HG02970 (cell line): ENCODE measurements around the gene REN.

Source experiments
- ATAC-seq: cut with Tn5 transposase; IDR thresholded peaks from one replicate; pipeline ENCODE4 v1.9.1; 2021; ENCODE audit warnings: mild to moderate bottlenecking, moderate library complexity, moderate number of reproducible peaks; ENCODE audit not compliant: unreplicated experiment, low FRiP score

REN gene

GRCh38 chr1:204139088-204139487 is 27.0 kb downstream of the REN start:
- ATAC-seq = no peak

DNA sequence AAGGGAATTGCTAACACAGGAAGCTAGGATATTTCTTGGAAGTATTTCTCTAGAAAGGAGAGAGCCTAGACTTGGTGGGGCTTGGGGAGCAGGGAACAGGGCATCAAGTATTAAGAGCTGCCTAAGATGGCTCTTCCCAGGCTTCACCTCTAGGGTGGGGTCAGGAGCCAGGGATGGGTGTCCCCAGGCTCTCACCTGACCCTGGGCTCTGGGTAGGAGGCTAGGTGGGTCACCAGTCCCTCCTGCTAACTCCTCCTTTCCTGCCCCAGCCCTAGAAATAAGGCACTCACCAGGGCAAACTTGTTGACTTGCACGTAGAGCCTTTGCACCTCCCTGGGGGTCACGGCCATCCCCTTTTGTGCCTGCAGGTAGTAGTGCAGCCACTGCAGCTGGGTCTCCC is 29.3 kb downstream of the REN start:
- no peak for ATAC-seq

GRCh38 chr1:204134103-204134502 is 32.0 kb downstream of the REN start:
- ATAC-seq = no peak

DNA sequence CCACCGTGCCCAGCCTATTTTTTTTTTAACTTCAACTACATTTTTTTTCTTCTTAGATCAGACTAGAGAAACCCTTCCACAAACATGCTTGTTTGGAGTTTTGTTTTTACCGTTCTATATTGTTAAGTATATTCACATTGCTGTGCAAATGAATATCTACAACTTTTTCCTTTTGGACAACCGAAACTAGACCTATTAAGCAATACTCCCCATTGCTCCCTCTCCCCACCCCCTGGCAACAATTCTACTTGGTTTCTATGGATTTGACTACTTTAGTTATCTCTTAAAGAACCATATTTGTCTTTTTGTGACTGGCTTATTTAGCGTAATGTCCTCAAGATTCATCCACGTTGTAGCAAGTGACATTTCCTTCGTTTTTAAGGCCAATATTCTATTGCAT is 33.4 kb downstream of the REN start:
- ATAC-seq = no peak

DNA sequence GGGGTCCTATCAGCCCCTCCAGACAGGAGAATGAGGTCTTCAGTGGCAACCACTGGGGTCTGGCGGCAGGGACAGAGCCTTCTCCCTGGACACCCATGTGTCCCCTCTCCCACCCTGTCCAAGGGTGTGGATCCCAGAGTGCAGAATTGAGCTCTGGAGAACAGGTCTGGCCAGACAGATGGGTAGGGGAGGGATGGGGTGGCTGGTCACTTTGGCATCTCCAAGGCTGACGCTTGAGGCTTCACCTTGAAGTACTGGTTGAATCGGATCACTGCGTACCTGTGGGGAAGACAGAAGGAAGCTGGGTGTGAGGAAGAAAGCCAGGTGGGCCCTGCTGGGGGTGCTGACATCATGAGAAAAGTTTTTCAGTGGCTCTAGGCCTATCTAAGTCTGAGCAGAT is 34.2 kb downstream of the REN start:
- ATAC-seq = no peak

DNA sequence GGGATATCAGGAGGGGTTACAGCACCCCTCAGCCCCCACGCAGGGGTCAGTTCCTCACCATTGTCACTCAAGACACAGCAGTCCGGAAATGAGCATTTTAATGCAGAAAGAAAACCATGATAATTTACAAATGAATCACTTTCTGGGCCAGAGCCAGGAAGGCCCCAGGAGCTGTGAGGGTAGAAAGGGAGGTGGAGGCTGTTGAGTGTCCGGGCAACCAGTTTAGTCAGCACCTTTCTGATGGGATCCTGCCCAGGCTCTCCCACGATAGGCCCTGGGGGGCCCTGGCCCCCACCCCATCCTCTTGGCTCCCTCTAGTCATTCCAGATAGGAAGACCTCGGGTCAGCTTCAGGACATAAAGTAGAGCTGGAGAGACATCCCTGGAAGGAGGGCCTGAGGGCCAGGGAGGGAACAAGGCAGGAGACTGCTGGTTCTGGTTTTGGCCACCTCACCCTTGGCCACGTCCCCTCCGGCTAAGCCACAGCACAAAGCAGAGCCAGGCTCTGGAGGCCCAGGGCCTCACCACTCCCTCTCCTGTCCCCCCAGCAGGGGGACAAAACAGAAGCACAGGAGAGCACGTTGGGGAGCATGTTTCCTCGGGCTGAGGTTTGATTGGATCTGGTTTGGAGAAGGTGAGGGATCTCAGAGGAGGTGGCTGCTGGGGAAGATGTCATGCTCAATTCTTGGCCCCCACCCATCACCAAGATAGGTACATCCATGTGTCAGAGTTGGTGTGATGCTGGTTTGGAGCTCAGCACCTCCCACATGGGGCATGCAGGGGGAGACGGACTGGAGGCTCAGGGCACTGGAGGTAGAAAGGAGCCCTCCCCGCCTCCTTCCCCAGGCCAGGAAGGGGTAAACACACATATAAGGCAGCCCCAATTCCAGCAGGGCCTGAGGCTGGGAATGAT is 34.9 kb downstream of the REN start:
- no peak for ATAC-seq

DNA sequence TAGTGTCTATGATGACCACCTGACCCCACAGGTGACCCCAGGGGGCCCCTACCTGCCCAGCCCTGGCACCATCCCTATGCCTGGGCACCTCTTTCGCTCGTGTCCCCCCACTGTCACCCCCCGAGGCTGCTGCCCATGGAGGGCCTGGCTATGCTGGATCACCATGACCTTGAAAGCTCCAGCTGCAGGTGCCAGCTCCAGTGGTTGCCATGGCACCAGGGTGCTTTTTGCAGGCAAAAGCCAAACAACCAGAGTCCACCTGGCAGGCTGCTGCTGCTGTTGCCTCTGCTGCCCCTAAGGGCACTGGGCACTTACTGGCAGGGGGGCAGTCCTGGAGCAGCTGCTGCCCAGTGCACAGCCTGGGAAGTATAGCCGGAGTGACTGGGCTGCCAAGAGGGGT is 36.0 kb downstream of the REN start:
- no peak for ATAC-seq

DNA sequence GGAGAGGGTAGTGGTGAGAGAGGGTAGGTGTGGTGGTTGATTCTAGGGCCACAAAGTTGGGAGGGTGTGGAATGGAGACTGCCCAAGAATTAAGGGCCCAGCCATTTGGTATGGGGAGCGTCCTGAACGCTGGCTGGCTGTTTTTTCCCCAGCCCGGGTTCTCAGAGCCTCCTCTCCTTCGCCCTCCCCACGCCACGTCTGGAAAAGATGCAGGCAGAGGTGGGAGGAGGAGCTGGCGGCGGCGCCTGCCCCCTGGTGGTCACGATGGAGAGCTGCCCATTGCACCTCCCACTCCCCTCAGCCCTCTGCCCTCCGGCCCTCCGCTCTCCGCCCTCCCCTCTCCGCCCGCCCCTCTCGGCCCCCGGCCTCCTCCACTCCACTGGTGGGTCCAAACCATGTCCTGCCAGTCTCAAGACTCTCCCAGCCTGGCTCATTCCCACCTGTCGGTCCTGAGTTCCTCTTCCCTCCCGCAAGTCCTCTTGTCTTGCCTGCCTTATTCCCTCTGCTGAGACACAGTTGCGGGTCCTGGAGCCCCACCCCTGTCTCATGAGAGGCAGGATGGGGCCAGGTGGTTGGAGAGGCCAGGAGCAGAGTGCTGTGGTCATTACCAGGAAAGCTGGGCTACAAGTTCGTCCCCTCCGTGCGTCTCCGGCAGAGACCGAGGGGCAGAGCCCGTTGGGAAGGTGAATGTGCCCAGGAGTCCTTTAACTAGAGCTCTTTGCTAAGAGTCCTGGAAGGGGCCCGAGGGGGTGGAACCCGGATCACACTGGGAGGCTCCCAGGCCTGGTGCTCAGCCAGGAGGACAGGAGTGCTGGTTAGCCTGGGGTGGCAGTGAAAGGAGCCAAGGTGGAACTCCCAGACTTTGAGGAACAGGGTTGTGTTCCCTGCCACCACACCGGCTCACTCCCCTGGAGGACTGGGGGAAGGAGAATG is 36.9 kb downstream of the REN start:
- ATAC-seq = no peak

DNA sequence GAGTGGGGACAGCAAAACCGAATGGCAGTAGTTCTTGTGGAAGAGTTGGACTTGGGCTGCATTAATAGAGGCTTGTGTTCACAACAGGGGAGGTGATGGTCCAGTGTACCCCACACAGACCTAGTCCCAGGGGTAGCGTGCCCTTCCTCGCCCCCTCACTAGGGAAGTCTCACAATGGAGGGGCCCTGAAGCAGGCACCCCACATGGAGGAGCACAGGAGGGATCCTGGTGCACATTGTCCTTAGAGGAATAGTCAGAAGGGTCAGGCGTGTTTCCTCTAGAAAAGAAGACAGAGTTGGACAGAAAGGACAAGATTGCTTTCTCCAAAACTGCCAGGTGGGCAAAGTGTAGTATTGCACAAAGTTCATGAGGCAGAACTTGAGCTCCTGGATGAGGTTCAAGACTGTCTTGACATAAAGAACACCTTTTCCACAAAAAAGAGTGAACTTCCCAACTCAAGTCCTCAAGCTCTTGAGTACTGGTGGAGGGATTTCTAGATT is 37.6 kb downstream of the REN start:
- no peak for ATAC-seq

DNA sequence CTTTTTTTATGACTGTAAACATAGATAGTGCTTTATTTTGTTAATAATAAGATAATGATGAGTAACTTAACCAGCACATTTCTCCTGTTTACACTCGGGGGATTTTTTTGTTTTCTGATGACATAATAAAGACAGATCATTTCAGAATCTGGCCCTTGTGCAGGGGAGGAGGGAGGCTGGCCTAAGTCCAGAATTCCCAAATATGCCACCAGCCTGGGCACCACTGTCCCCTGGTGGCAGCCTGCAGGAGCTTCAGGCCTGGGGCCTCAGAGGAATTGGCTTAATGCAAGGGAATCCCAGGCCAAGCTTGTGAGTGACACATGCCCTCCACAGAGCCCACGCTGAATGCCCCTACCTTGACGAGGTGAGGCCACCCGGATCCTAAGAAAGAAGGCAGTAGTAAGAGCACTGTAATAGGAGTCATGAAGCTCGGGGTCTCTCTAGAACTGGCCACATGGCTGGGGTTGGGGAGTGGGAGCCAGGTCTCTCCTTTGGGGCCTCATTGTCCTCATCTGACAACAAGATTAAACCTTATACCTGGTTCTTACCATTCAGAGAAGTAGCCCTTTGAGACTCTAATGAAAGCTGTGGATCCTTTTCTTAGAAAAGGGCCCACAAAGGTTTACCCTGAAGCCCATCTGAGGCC is 38.4 kb downstream of the REN start:
- no peak for ATAC-seq

DNA sequence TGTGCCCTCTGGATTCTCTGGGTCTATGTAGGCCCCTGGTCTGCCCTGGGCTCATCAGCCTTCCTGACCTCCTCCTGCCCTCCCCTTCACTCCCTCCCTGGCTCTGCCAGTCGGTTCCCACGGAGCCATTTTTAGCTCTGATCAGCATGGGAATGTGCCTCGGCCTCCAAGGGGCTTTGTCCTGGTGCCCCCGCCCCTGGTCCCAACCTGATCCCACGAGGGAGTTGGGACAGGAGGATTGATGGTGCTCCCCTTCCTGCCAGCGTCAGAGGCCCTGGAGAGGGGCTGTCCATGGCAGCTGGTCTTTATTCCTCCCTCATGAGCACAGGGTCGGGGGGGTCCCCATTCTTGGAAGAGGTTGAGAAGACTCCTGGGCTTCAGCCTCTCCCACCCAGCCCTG is 39.2 kb downstream of the REN start:
- no peak for ATAC-seq

DNA sequence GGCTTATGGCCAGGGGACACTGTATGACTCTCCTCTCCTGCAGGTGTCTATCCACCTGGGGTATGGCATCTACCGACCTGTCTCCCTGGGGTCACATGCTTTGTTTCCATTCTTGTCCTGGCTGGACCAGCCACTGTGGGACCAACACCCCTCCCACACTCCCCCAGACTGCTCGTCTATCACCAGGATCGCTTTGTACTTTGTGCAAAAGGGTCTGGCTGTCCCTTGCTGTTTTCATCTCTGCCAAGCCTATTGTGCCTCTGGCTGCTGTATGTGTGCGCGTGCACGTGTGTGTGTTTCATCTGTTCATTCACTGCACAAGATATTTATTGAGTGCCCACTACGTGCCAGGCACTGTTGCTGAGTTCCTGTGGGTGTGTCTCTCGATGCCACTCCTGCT is 39.8 kb downstream of the REN start:
- ATAC-seq = no peak

- ATAC-seq = no peak
These were observed 40.3 kb downstream of the REN start for GRCh38 chr1:204125759-204126351.

DNA sequence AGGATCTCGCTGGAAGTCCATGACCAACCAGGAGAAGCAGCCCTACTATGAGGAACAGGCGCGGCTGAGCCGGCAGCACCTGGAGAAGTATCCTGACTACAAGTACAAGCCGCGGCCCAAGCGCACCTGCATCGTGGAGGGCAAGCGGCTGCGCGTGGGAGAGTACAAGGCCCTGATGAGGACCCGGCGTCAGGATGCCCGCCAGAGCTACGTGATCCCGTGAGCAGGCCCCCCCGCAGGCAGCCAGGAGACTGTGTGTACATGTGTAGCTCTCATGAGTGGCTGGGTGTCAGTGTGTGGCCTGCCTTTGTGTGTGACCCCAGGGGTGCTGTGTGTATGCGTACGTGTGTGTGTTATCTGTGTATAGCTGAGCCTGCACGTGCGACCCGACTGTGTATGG is 41.5 kb downstream of the REN start:
- no peak for ATAC-seq

GRCh38 chr1:204123376-204123775 is 42.8 kb downstream of the REN start:
- no peak for ATAC-seq

DNA sequence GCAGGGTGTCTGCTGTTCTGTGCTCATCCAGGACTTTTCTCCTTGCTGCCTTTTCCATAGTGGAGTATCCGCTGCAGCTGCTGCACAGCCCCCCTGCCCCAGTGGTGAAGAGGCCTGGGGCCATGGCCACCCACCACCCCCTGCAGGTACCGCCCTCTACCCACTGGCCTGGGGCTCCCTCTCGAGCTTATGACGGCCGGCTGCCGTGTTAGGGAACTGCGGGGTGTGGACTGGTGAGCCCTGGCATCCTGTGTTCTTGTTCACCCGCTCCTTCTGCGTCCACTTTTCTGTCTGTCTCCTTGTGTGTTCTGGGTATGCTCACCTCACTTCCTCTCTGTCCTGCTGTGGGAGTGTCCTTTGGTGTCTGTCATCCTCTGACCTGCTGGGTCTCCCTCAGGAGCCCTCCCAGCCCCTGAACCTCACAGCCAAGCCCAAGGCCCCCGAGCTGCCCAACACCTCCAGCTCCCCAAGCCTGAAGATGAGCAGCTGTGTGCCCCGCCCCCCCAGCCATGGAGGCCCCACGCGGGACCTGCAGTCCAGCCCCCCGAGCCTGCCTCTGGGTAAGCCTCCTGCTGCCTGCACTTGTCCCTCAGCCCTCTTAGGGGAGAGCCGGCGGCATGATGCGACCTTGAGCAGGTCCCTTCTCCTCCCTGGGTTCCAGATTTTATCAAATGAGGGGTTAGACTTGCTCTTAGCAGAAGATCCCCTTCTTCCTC is 44.1 kb downstream of the REN start:
- ATAC-seq = no peak

DNA sequence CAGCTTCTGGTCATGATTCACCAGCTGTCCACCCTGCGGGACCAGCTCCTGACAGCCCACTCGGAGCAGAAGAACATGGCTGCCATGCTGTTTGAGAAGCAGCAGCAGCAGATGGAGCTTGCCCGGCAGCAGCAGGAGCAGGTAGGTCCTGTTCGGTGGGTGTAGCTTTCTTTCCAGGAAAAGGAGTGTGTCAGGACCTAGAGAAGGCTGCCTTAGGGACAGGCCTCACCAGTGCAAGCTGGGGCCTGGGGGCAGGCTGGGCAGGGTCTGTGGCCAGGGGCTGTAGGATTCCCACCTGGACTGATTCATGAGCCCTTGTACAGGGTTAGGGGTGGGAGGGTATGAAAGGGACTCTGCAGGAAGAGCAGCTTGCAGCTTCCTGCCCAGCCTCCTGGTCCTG is 49.6 kb downstream of the REN start:
- ATAC-seq = no peak

GRCh38 chr1:204115116-204115515 is 51.0 kb downstream of the REN start:
- no peak for ATAC-seq

DNA sequence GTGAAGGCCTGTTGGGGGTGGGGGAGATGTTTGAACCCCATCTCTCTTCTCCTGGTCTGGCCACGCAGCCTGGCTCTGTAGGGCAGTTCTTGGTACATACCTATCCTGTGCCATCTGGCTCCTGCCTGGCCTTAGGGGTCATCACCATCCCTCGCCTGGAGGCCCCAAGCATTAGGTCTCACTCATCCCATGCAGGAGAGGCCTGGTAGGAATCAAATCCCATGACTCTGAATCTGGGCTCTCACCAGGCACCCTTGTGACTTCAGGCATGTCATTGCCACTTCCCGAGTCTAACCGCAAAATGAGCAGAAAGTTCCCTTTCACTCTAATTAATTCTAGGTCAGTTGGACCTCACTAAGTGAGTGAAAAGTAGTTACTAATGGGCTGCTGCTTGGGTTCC is 51.5 kb downstream of the REN start:
- ATAC-seq = no peak

GRCh38 chr1:204113896-204114295 is 52.2 kb downstream of the REN start:
- no peak for ATAC-seq
